ENCODE results near the gene MAN1B1. TPM values are rescaled to one million over a fixed set of nuclear protein-coding genes. Genes with fewer than 3 reads are reported as not detected.
"Not testable (repeated sequence)": the region's sequence is repeated elsewhere in the genome, so short reads cannot be mapped to it uniquely, and the experiment has no call there.

Gene MAN1B1
- total RNA-seq, 1 donor from 2014 or later: 59.5 TPM

- peak; percentile 73 for DNase-seq
These were observed 41.5 kb downstream of the MAN1B1 start for GRCh38 chr9:137128158-137128861.

DNA sequence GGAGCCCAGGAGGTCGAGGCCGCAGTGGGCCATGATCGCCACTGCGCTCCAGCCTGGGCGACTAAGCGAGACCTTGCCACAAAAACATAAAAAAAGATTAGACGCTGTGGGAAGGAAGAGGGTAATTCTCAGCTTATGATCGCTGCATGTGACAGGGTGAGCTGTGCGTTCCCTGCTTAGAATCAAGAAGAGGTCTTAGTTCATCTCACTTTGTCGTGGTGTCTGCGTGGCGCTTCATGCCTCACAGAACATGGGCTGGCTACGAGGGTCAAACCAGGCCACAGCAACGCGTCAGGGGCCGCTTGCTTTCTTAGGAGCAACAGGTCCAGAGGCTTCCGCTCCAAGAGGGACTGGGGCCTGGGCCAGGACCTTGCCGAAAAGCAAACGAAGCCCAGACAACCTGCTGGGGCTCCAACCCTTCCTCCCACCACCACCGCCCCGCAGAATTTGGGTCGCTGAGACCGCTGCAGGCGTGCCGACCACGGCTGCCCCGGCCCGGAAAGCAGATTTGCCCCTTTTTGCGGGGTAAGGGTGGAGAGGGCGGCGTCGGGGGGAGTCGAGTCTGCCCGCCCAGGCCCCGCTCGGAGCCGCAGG lies 42.2 kb downstream of the MAN1B1 start:
- no peak for DNase-seq

DNA sequence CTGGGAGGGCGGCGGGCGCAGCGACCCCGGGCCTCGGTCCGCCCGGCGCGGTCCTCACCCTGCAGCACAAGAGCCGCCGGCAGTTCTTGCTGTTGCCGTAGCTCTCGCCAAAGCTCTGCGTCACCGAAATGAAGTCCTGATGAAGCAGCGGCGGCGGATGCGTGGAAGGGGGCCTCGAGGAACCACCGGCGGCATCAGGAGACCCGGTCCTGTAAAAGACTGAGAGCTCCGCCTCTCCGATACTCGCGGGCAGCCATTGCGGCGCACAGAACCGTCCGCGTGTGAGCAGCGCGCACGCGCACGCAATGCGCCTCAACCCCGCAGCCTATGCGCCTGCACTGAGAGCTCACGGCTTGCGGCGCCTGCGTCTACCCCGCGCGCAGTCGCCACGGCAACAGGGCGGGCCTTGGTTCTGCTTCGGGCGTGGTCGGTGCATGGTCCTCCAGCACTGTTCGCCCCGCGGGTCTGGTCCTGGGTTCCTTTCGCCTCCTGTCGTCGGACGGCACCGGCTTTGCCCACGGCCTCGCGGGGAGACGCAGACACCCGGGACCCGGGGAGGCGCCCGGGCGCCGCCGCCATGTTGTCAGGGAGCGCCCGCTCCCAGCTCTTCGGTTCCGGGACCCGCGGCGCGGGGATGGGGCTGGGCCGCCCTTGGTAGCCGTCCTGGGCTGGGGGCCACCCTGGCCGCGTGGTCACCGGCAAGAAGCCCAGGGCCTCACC lies 42.8 kb downstream of the MAN1B1 start:
- peak; percentile 95 for DNase-seq

GRCh38 chr9:137130176-137130755 lies 43.5 kb downstream of the MAN1B1 start:
- no peak for DNase-seq

- DNase-seq: no peak
These were observed 47.4 kb downstream of the MAN1B1 start for GRCh38 chr9:137134191-137134590.

DNA sequence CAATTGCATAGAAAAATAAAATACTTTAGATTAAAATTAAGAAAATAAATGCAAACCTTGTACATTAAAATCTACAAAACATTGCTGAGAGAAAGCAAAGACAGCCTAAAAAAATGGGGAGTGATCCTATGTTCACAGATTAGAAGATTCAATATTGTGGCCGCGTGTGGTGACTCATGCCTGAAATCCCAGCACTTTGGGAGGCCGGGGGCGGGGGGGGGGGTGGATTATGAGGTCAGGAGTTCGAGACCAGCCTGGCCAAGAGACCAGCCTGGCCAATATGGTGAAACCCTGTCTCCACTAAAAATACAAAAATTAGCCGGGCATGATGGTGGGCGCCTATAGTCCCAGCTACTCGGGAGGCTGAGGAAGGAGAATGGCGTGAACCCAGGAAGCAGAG lies 48.4 kb downstream of the MAN1B1 start:
- not testable (repeated sequence) for DNase-seq

DNA sequence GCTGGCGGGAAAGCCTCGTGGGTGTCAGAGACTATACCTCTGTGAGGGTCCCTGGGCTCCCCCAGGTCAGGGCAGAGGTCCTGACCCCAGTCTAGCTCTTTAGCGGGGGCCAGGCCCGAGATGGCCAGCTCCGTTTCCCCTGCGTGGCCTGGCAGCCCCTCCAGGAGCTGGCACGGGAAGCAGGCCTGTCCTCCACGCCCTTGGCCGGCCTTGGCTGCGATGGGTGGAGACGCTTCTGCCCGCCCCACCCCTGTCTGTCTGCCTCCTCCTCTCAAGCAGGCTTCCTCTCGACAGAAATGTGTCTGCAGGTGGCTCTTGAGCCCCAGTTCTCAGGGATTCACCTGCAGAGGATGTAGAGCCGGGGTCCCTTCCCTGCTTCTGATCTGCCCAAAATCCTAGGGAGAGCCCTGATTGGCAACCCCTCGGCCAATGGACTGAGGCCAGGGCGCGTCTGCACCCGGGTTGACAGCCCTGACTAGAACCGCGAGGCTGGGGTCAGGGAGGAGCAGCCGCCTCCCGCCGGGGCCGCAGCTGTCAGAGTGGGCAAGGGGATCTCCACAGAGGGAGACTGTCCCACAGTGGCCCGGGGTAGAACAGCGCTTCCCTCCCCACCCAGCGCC lies 49.6 kb downstream of the MAN1B1 start:
- DNase-seq: no peak

GRCh38 chr9:137136881-137137607 lies 50.3 kb downstream of the MAN1B1 start:
- peak; percentile 50 for DNase-seq

GRCh38 chr9:137138058-137138721 lies 51.4 kb downstream of the MAN1B1 start:
- no peak for DNase-seq

GRCh38 chr9:137138722-137139467 lies 52.1 kb downstream of the MAN1B1 start, which contains the start of gene GRIN1:
Gene GRIN1, plus strand, starts transcription at chr9:137139154. Its CDS starts 333 bp downstream, at chr9:137139487.
- DNase-seq: peak; percentile 71

GRCh38 chr9:137139468-137140150 lies 52.8 kb downstream of the MAN1B1 start:
- DNase-seq: no peak

GRCh38 chr9:137140151-137141012 lies 53.6 kb downstream of the MAN1B1 start:
- no peak for DNase-seq

- DNase-seq: no peak
These were observed 54.4 kb downstream of the MAN1B1 start for GRCh38 chr9:137141050-137141810.

- no peak for DNase-seq
These were observed 55.5 kb downstream of the MAN1B1 start for GRCh38 chr9:137141976-137142936.

DNA sequence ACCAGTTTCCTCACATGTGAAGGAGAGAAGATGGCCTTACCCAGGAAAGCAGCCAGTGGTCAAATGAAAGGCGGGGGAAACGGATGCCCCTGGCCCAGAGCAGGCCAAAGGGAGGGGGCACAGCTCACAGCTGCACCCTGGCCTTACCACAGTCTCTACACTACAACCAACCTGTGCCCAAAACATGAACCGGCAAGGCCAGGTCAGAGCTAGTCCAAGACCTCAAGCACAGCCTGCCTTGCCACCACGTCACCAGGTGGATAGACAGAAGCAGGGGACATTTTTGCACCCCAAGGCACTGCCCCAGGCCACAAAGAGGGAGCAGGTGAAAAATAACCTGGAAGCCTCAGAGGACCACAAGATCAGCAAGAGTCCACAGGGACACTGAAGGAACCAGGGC lies 56.7 kb downstream of the MAN1B1 start:
- no peak for DNase-seq

GRCh38 chr9:137145731-137146526 lies 59.1 kb downstream of the MAN1B1 start:
- DNase-seq: no peak

Data from tongue (tissue), 2 donors.